H1 (cell line): ENCODE results near the gene ASTN2. TPM values are rescaled to one million over a fixed set of nuclear protein-coding genes. Genes with fewer than 3 reads are reported as not detected.

Source experiments
- CTCF ChIA-PET: fragments of 300-600 bp; sonication (Branson Sonifier 250); formaldehyde crosslinking; loops from one replicate; lab custom pipeline; 2021; ENCODE audit not compliant: partially characterized antibody; lab: Charles Lee
- POLR2A ChIA-PET: fragments of 300-600 bp; sonication (Branson Sonifier 250); formaldehyde crosslinking; loops from one replicate; lab custom pipeline; 2021; ENCODE audit warnings: inconsistent platforms; ENCODE audit not compliant: partially characterized antibody; lab: Charles Lee
- DNase-seq, 2 experiments: peaks; one replicate each; pipeline versions ENCODE4 v3.0.0 to v3.0.0-alpha.2; 2010 to 2022; ENCODE audit warnings: low spot score in 2 of 2, low read depth in 1 of 2, mixed read lengths in 1 of 2
- FAIRE-seq: peaks from 2 replicates; lab custom pipeline; 2011; peaks lifted over from hg19 to GRCh38; lab: Jason Lieb, UNC
- H2AFZ ChIP-seq: 2 replicates; pipeline ENCODE4 v1.8.1; 2012; ENCODE audit warnings: low read length, inconsistent platforms
- H2AK5ac ChIP-seq: 2 replicates; pipeline ENCODE4 v1.6.1; 2013; ENCODE audit warnings: low read depth, low read length
- H2BK120ac ChIP-seq: replicated peaks from 2 replicates; pipeline ENCODE3; 2013; ENCODE audit warnings: low read depth, low read length, inconsistent platforms
- H2BK12ac ChIP-seq: 2 replicates; pipeline ENCODE4 v1.6.1; 2013; ENCODE audit warnings: low read depth, low read length
- H2BK15ac ChIP-seq: 2 replicates; pipeline ENCODE4 v1.6.1; 2013; ENCODE audit warnings: low read length
- H2BK20ac ChIP-seq: 2 replicates; pipeline ENCODE4 v1.6.1; 2013; ENCODE audit warnings: low read length
- H2BK5ac ChIP-seq: 2 replicates; pipeline ENCODE4 v1.6.1; 2013; ENCODE audit warnings: low read depth, low read length
- H3K14ac ChIP-seq: 2 replicates; pipeline ENCODE4 v1.6.1; 2013; ENCODE audit warnings: inconsistent platforms; ENCODE audit not compliant: insufficient read length
- H3K18ac ChIP-seq: 2 replicates; pipeline ENCODE4 v1.6.1; 2013; ENCODE audit warnings: low read length; ENCODE audit errors: extremely low read depth
- H3K23ac ChIP-seq: 2 replicates; pipeline ENCODE4 v1.6.1; 2013; ENCODE audit warnings: inconsistent platforms; ENCODE audit not compliant: insufficient read length
- H3K23me2 ChIP-seq: 2 replicates; pipeline ENCODE4 v1.6.1; 2013; ENCODE audit warnings: low read depth, low read length
- H3K27ac ChIP-seq: 2 replicates; pipeline ENCODE4 v1.6.1; 2011; ENCODE audit warnings: low read depth, low read length, inconsistent platforms
- H3K27me3 ChIP-seq, 4 experiments: replicated peaks in 1 of 4; 1 replicate in 1 of 4; 2 replicates in 3 of 4; pipeline versions ENCODE4 v1.6.1 to v1.8.1; 2011 to 2013; ENCODE audit warnings: low read length in 3 of 4, mild to moderate bottlenecking in 3 of 4, inconsistent platforms in 2 of 4, mixed read lengths in 2 of 4, moderate library complexity in 1 of 4; ENCODE audit not compliant: control insufficient read depth in 3 of 4, insufficient read depth in 3 of 4; ENCODE audit errors: extremely low read depth in 1 of 4
- H3K36me3 ChIP-seq, 4 experiments: 2 replicates each; pipeline versions ENCODE4 v1.6.1 to v1.8.1; 2011 to 2013; ENCODE audit warnings: mild to moderate bottlenecking in 4 of 4, low read length in 3 of 4, moderate library complexity in 2 of 4, control low read depth in 1 of 4, inconsistent platforms in 1 of 4; ENCODE audit not compliant: insufficient read depth in 4 of 4, control insufficient read depth in 2 of 4
- H3K4ac ChIP-seq: replicated peaks from 2 replicates; pipeline ENCODE3; 2013; ENCODE audit warnings: low read length, low read depth, mixed read lengths, inconsistent platforms; ENCODE audit not compliant: insufficient read length
- H3K4me1 ChIP-seq, 4 experiments: replicated peaks in 1 of 4; 1 replicate in 1 of 4; 2 replicates in 3 of 4; pipeline versions ENCODE4 v1.6.1 to v1.8.1; 2011 to 2013; ENCODE audit warnings: low read length in 3 of 4, inconsistent platforms in 2 of 4, mixed read lengths in 1 of 4; ENCODE audit not compliant: insufficient read depth in 4 of 4, control insufficient read depth in 3 of 4
- H3K4me2 ChIP-seq, 2 experiments: 2 replicates each; pipeline versions ENCODE4 v1.6.1 to v1.8.1; 2011 to 2013; ENCODE audit warnings: low read depth in 2 of 2, low read length in 2 of 2, control low read depth in 1 of 2, inconsistent platforms in 1 of 2, mild to moderate bottlenecking in 1 of 2; ENCODE audit not compliant: insufficient read depth in 1 of 2
- H3K4me3 ChIP-seq, 4 experiments: fragments of 200-600, 300-600 bp in 1 of 4; sonication (generic), shearing (Covaris generic), sonication (Bioruptor Twin) in 1 of 4; 2 replicates each; pipeline versions ENCODE4 v1.5.1 to v1.8.1; 2011 to 2016; ENCODE audit warnings: low read length in 4 of 4, low read depth in 3 of 4, control low read depth in 2 of 4, inconsistent platforms in 2 of 4, mild to moderate bottlenecking in 2 of 4, mixed read lengths in 1 of 4, moderate library complexity in 1 of 4; ENCODE audit not compliant: insufficient read depth in 2 of 4; ENCODE audit errors: extremely low read depth in 1 of 4
- H3K56ac ChIP-seq: replicated peaks from 2 replicates; pipeline ENCODE3; 2013; ENCODE audit warnings: low read depth, mild to moderate bottlenecking, mixed read lengths, low read length, inconsistent platforms; ENCODE audit not compliant: insufficient read length
- H3K79me1 ChIP-seq: 2 replicates; pipeline ENCODE4 v1.6.1; 2013; ENCODE audit warnings: low read depth, low read length, control low read depth
- H3K79me2 ChIP-seq, 2 experiments: 2 replicates each; pipeline versions ENCODE4 v1.6.1 to v1.8.1; 2012 to 2013; ENCODE audit warnings: low read length in 2 of 2, mild to moderate bottlenecking in 2 of 2, inconsistent platforms in 1 of 2; ENCODE audit not compliant: insufficient read depth in 2 of 2, control insufficient read depth in 1 of 2
- H3K9ac ChIP-seq, 4 experiments: replicated peaks in 1 of 4; 1 replicate in 1 of 4; 2 replicates in 3 of 4; pipeline versions ENCODE4 v1.6.1 to v1.8.1; 2011 to 2013; ENCODE audit warnings: low read depth in 3 of 4, low read length in 3 of 4, control low read depth in 2 of 4, mild to moderate bottlenecking in 2 of 4, moderate library complexity in 2 of 4, inconsistent platforms in 1 of 4; ENCODE audit errors: extremely low read depth in 1 of 4
- H3K9me3 ChIP-seq, 2 experiments: 2 replicates each; pipeline versions ENCODE4 v1.6.1 to v1.8.1; 2012 to 2013; ENCODE audit warnings: mild to moderate bottlenecking in 2 of 2, moderate library complexity in 2 of 2, control low read depth in 1 of 2, inconsistent platforms in 1 of 2, low read depth in 1 of 2, low read length in 1 of 2, mixed read lengths in 1 of 2; ENCODE audit not compliant: insufficient read depth in 2 of 2
- H4K20me1 ChIP-seq, 2 experiments: replicated peaks in 1 of 2; 2 replicates each; pipeline versions ENCODE3 to v1.8.1; 2011 to 2013; ENCODE audit warnings: inconsistent platforms in 2 of 2, low read length in 2 of 2, mild to moderate bottlenecking in 1 of 2; ENCODE audit not compliant: insufficient read depth in 2 of 2, control insufficient read depth in 1 of 2
- H4K5ac ChIP-seq: 2 replicates; pipeline ENCODE4 v1.6.1; 2013; ENCODE audit warnings: low read length, low read depth, mixed read lengths, inconsistent platforms; ENCODE audit not compliant: insufficient read length
- H4K8ac ChIP-seq: 2 replicates; pipeline ENCODE4 v1.8.0; 2013; ENCODE audit warnings: mild to moderate bottlenecking, moderate library complexity, low read length, inconsistent platforms; ENCODE audit not compliant: insufficient read depth; ENCODE audit errors: extremely low read depth
- H4K91ac ChIP-seq: replicated peaks from 2 replicates; pipeline ENCODE3; 2013; ENCODE audit warnings: low read length, mixed read lengths, inconsistent platforms; ENCODE audit not compliant: insufficient read length
- ASH2L ChIP-seq: fragments of 200-600, 300-600 bp; sonication (generic); IDR thresholded peaks from one replicate; pipeline ENCODE4 v1.7.1; 2017; ENCODE audit warnings: low read length
- BCL11A ChIP-seq, 2 experiments: IDR thresholded peaks; one replicate each; pipeline ENCODE4 v1.6.1; 2011; ENCODE audit warnings: low read depth in 2 of 2, low read length in 2 of 2, mild to moderate bottlenecking in 2 of 2
- BRCA1 ChIP-seq: IDR thresholded peaks from 2 replicates; pipeline ENCODE4 v1.6.1; 2012; ENCODE audit warnings: low read depth, low read length, improper control_type of control experiment
- CTCF ChIP-seq, 3 experiments: IDR thresholded peaks; 1 replicate in 2 of 3; 2 replicates in 1 of 3; pipeline versions ENCODE4 v1.5.1 to v1.6.1; 2011; ENCODE audit warnings: low read length in 3 of 3, mild to moderate bottlenecking in 3 of 3, inconsistent platforms in 2 of 3, low read depth in 1 of 3, moderate library complexity in 1 of 3; ENCODE audit not compliant: insufficient read depth in 1 of 3; ENCODE audit errors: control extremely low read depth in 1 of 3
- MAFK ChIP-seq: IDR thresholded peaks from 2 replicates; pipeline ENCODE4 v1.6.1; 2012; ENCODE audit warnings: low read depth, mild to moderate bottlenecking, improper control_type of control experiment, low read length
- POU5F1 ChIP-seq: IDR thresholded peaks from 2 replicates; pipeline ENCODE4 v1.6.1; 2011; ENCODE audit warnings: low read depth, mild to moderate bottlenecking, low read length, moderate library complexity
- SP2 ChIP-seq: IDR thresholded peaks from 2 replicates; pipeline ENCODE4 v1.6.1; 2012; ENCODE audit warnings: mild to moderate bottlenecking, low read length, inconsistent platforms
- TAF1 ChIP-seq: IDR thresholded peaks from 2 replicates; pipeline ENCODE4 v1.6.1; 2011; ENCODE audit warnings: mild to moderate bottlenecking, low read depth, low read length
- WGBS, 2 experiments: shearing (Covaris generic) in 1 of 2; methylation state at CpG; one replicate each; pipeline versions ENCODE4 v1.1.6 to v1.1.7; 2013 to 2015; ENCODE audit warnings: low lambda C conversion rate in 2 of 2, mixed read lengths in 2 of 2, inconsistent platforms in 1 of 2, low coverage in 1 of 2, missing lambda C conversion rate in 1 of 2; ENCODE audit not compliant: insufficient replicate concordance in 2 of 2, insufficient coverage in 1 of 2, insufficient read length in 1 of 2; ENCODE audit errors: extremely low coverage in 1 of 2, missing lambda C conversion rate in 1 of 2; 5-methylcytosine and 5-hydroxymethylcytosine counted together
- polyA plus RNA-seq, 7 experiments: library from polyadenylated mRNA; depleted of rRNA in 3 of 7; stranded (reverse) in 5 of 7; unstranded in 2 of 7; fragments of >200 nt in 5 of 7; fragments of 200-250 nt in 2 of 7; gene quantifications; 1 replicate in 5 of 7; 2 replicates in 1 of 7; 4 replicates in 1 of 7; pipeline versions ENCODE4 v1.2.1 to v1.2.3, GENCODE V29; 2011 to 2013; ENCODE audit warnings: missing spikeins in 2 of 7, mixed read lengths in 2 of 7
- total RNA-seq: library from RNA; stranded (reverse); fragmentation: NEBNext Ultra II Directional; extraction: Animal tissue kit (Norgen Biotek cat#: 25700); gene quantifications from 2 replicates; pipeline ENCODE4 v1.2.1, GENCODE V29; 2021

ASTN2 gene
- total and polyA plus RNA-seq, 2 of the 8 experiments (the other 6 are each of a cell fraction or from before 2014, with no cell fraction given): 8.2 to 13.7 TPM

DNA sequence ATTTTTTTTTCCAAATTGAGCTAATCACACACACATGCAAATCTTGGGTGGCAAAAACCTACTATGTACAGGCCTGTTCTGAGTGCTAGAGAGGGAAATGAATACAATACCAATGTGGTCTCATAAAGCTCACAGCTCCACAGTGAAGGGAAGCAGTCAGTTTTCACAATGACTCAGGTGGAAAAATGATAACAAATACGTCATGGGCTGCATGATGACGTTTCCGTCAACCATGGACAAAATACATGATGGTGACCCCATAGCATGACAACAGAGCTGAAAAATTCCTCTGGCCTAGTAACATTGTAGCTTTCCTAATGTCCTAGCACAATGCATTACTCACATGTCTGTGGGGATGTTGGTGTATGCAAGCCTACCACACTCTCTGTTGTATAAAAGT, 475.2 kb downstream of the ASTN2 start:
- CTCF ChIA-PET: interaction anchor here (0.5 to 1.6 kb wide), 7 partner anchors 18 to 472 kb away, joined by 3 to 4 read pairs (median 4); no protein-coding TSS in a partner anchor
- Histone ChIP-seq H3K27me3 (no peaks in the 10 kb centered on the region), H3K4me3 (no peak overlapping the region), H4K8ac (no peak overlapping the region), H3K27ac (no peak overlapping the region), H3K79me2 (no peaks in the 10 kb centered on the region), H3K18ac (no peak overlapping the region), H2BK12ac (no peak overlapping the region), H3K79me1 (no peaks in the 10 kb centered on the region), H3K23me2 (peaks cover 3% of the 10 kb centered on the region; the same call in 1 of the 2 replicates), H3K9me3 (no peaks in the 10 kb centered on the region), H3K36me3 (no peaks in the 10 kb centered on the region), H2BK5ac (peak overlapping the region; percentile 71; the same call in 1 of the 2 replicates), H2BK120ac (no peak overlapping the region), H4K20me1 (no peaks in the 10 kb centered on the region), H3K56ac (no peak overlapping the region), H3K4me1 (no peaks in the 10 kb centered on the region), H3K14ac (no peak overlapping the region), H2AFZ (no peak overlapping the region), H3K23ac (no peak overlapping the region), H3K4me2 (no peak overlapping the region), H3K9ac (no peak overlapping the region), H4K91ac (no peak overlapping the region), H4K5ac (no peak overlapping the region), H2BK15ac (peak overlapping the region; percentile 19; the same call in 1 of the 2 replicates), H2AK5ac (no peak overlapping the region), H3K4ac (no peak overlapping the region), H2BK20ac (no peak overlapping the region)
- no peak for FAIRE-seq
- TF ChIP-seq BCL11A (IDR thresholded peaks at IDR 0.05; ENCODE audit: low read depth in 2 of 2, low read length in 2 of 2) (no peak), SP2 (no peak), ASH2L (no peak), POU5F1 (no peak), BRCA1 (no peak), TAF1 (no peak), CTCF (IDR thresholded peaks at IDR 0.05; ENCODE audit: control extremely low read depth in 1 of 3, insufficient read depth in 1 of 3, low read depth in 1 of 3, low read length in 3 of 3) (no peak), MAFK (no peak)
- POLR2A ChIA-PET: no interaction called here
- no peak for DNase-seq
- 88% methylated on average over 3 of the region's 3 CpGs; no CpG with 5 or more reads in 1 of the 2 experiments for WGBS, 2 experiments
